Smooth muscle cell (in vitro differentiated cells): ENCODE measurements around the gene KCNJ6. TPM values are rescaled to one million over a fixed set of nuclear protein-coding genes. Genes with fewer than 3 reads are reported as not detected.
"Not testable (repeated sequence)": the region's sequence is repeated elsewhere in the genome, so short reads cannot be mapped to it uniquely, and the experiment has no call there.

Experiments
- DNase-seq: peaks from one replicate; lab custom pipeline; 2025; ENCODE audit not compliant: unreplicated experiment; lab: John Stamatoyannopoulos, UW
- H2AFZ ChIP-seq: fragments of 200-600 bp; sonication (generic); 2 replicates; pipeline ENCODE4 v1.6.0; 2016; ENCODE audit warnings: antibody characterized with exemption, low read depth, mild to moderate bottlenecking
- H3F3A ChIP-seq: fragments of 200-600 bp; sonication (generic); 2 replicates; pipeline ENCODE4 v1.6.0; 2017; ENCODE audit warnings: antibody characterized with exemption, low read depth
- H3K27ac ChIP-seq: fragments of 200-600 bp; sonication (generic); 2 replicates; pipeline ENCODE4 v1.5.1; 2016; ENCODE audit warnings: low read depth, mild to moderate bottlenecking
- H3K27me3 ChIP-seq: fragments of 200-600 bp; sonication (generic); 2 replicates; pipeline ENCODE4 v1.6.1; 2016; ENCODE audit warnings: low read depth, mild to moderate bottlenecking
- H3K36me3 ChIP-seq: fragments of 200-600 bp; sonication (generic); 2 replicates; pipeline ENCODE4 v1.5.1; 2016; ENCODE audit warnings: low read depth
- H3K4me1 ChIP-seq: fragments of 200-600 bp; sonication (generic); 2 replicates; pipeline ENCODE4 v1.5.1; 2016; ENCODE audit warnings: low read depth
- H3K4me2 ChIP-seq: fragments of 200-600 bp; sonication (generic); 2 replicates; pipeline ENCODE4 v1.6.0; 2016; ENCODE audit warnings: mild to moderate bottlenecking
- H3K4me3 ChIP-seq: fragments of 200-600 bp; sonication (generic); 2 replicates; pipeline ENCODE4 v1.5.1; 2016; ENCODE audit warnings: mild to moderate bottlenecking
- H3K79me2 ChIP-seq: fragments of 200-600 bp; sonication (generic); 2 replicates; pipeline ENCODE4 v1.6.0; 2016; ENCODE audit warnings: low read depth, mild to moderate bottlenecking
- H3K9ac ChIP-seq: fragments of 200-600 bp; sonication (generic); 2 replicates; pipeline ENCODE4 v1.6.0; 2016; ENCODE audit warnings: low read depth
- H3K9me3 ChIP-seq: fragments of 200-600 bp; sonication (generic); replicated peaks from 2 replicates; pipeline ENCODE4 v1.5.1; 2016; ENCODE audit warnings: low read depth
- H4K20me1 ChIP-seq: fragments of 200-600 bp; sonication (generic); 2 replicates; pipeline ENCODE4 v1.6.0; 2016; ENCODE audit warnings: low read depth
- WGBS: methylation state at CpG from one replicate; pipeline ENCODE4 v1.1.7; 2016; ENCODE audit warnings: low lambda C conversion rate; 5-methylcytosine and 5-hydroxymethylcytosine counted together
- polyA plus RNA-seq: library from polyadenylated mRNA; unstranded; fragments of >200 nt; fragmentation: Nextera tagmentation; extraction: Ambion mirVana; gene quantifications from 2 replicates; pipeline ENCODE4 v1.2.1, GENCODE V29; 2016
- total RNA-seq: library from RNA; depleted of rRNA; stranded (reverse); fragments of >200 nt; gene quantifications from 2 replicates; pipeline ENCODE4 v1.2.3, GENCODE V29; 2014
- TF ChIP-seq, protein P1 (sequence below): fragments of 200-600 bp; sonication (generic); IDR thresholded peaks from 2 replicates; pipeline ENCODE4 v1.5.1; 2017; ENCODE audit warnings: borderline replicate concordance, mild to moderate bottlenecking, antibody characterized with exemption; ENCODE audit not compliant: insufficient read depth, poor library complexity, severe bottlenecking

The KCNJ6 gene
- total and polyA plus RNA-seq, 2 experiments from 2014 or later, result 0.15 to 0.27 TPM

DNA sequence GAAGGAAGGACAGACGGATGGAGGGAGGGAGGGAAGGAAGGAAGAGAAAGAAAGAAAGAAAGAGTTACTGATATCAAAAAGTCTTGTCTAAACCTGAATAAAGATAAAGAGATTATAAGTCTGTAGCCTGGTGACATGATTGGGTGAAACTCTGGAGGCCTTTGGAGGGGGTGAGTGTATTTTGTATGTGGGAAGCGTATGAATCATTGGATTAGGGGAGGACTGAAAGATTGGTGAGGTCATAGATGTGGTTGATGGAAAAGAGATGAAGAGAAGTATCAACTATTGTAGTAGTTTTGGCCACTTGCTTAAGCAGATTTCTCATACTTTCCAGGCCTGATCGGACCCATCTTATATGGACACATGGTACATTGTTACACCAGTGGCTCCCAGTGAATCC is 11.5 kb upstream of the KCNJ6 start:
- H4K20me1 ChIP-seq, result no peaks in the 10 kb centered on the region
- no peaks in the 10 kb centered on the region for H3K4me1 ChIP-seq
- H3K4me2 ChIP-seq, result no peak overlapping the region
- H2AFZ ChIP-seq, result no peak overlapping the region
- no peaks in the 10 kb centered on the region for H3K36me3 ChIP-seq
- WGBS, result 72% methylated on average over 3 of the region's 3 CpGs
- H3F3A ChIP-seq, result no peaks in the 10 kb centered on the region
- TF ChIP-seq, protein P1, sequence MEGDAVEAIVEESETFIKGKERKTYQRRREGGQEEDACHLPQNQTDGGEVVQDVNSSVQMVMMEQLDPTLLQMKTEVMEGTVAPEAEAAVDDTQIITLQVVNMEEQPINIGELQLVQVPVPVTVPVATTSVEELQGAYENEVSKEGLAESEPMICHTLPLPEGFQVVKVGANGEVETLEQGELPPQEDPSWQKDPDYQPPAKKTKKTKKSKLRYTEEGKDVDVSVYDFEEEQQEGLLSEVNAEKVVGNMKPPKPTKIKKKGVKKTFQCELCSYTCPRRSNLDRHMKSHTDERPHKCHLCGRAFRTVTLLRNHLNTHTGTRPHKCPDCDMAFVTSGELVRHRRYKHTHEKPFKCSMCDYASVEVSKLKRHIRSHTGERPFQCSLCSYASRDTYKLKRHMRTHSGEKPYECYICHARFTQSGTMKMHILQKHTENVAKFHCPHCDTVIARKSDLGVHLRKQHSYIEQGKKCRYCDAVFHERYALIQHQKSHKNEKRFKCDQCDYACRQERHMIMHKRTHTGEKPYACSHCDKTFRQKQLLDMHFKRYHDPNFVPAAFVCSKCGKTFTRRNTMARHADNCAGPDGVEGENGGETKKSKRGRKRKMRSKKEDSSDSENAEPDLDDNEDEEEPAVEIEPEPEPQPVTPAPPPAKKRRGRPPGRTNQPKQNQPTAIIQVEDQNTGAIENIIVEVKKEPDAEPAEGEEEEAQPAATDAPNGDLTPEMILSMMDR, result no peak
- H3K9me3 ChIP-seq, result no peaks in the 10 kb centered on the region
- DNase-seq, result no peak
- H3K9ac ChIP-seq, result no peak overlapping the region
- H3K27me3 ChIP-seq, result no peaks in the 10 kb centered on the region
- H3K4me3 ChIP-seq, result no peak overlapping the region
- H3K79me2 ChIP-seq, result no peaks in the 10 kb centered on the region
- H3K27ac ChIP-seq, result peak overlapping the region; percentile 38

DNA sequence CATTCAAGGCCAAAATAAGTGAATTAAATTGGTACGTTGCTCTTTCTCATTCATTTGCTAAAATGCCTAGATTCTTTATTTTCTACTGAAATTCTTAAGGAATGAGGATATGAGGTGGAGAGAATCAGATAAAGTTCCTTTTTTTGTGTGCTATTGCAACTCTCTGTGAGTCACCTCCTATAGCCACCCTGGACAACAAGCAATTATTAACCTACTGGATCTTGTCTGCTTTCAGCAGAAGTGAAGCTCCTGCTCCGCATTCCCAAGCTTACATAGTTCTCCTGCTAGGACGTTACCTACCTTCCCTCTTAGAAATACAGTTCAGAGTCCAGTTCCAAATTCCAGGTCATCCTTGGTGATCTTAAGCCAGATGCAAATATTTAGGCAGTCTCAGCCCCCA is 4.8 kb upstream of the KCNJ6 start:
- DNase-seq, result no peak
- WGBS, result 68% methylated on average over 3 of the region's 3 CpGs

DNA sequence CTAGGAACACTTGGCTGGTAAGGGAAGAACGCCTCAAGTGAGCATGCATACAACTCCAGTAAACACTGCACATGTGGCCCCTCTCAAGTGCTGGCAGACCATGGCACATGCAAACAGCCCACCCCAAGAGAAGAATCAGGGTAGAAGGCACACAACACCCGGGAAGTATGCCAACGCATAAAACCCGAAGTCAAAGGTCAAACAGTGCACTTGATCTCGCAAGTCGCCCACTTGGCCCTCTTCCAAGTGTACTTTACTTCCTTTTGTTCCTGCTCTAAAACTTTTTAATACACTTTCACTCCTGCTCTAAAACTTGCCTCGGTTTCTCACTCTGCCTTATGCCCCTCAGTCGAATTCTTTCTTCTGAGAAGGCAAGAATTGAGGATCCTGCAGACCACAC is 4.0 kb upstream of the KCNJ6 start:
- DNase-seq, result not testable (repeated sequence)

More for the DNA sequence above, 4.8 kb upstream of the KCNJ6 start:
- no peaks in the 10 kb centered on the region for H3F3A ChIP-seq
- H4K20me1 ChIP-seq, result no peaks in the 10 kb centered on the region
- peaks cover under 1% of the 10 kb centered on the region for H3K4me1 ChIP-seq
- H3K27me3 ChIP-seq, result peaks cover 10% of the 10 kb centered on the region
- no peak overlapping the region for H3K4me3 ChIP-seq
- H3K9me3 ChIP-seq, result no peaks in the 10 kb centered on the region
- H2AFZ ChIP-seq, result no peak overlapping the region
- no peaks in the 10 kb centered on the region for H3K79me2 ChIP-seq
- no peaks in the 10 kb centered on the region for H3K36me3 ChIP-seq
- no peak overlapping the region for H3K27ac ChIP-seq
- H3K4me2 ChIP-seq, result no peak overlapping the region
- no peak overlapping the region for H3K9ac ChIP-seq
- TF ChIP-seq, protein P1, result no peak

DNA sequence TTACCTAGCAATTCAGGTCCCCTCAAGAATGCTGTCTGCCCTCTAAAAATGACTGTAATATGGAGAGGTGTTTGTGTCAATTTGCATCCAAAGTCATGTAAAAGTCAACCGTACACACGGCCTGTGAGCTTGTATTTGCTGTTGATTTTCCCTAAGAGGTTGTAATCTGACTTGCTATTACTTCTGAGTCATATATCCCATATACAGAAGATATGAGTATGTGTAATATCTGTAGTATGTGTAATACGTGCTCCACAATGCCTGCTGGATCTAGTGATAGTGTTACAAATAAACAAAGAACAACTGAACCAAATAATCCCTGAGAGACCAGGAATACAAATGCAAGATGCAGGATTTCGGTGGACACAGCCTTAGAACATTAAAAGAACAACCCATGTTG is 1.4 kb upstream of the KCNJ6 start:
- H3K79me2 ChIP-seq, result no peaks in the 10 kb centered on the region
- H3K9me3 ChIP-seq, result no peaks in the 10 kb centered on the region
- 45% methylated on average over 4 of the region's 4 CpGs for WGBS
- peaks cover 40% of the 10 kb centered on the region for H3K27me3 ChIP-seq
- no peak for DNase-seq
- H3K27ac ChIP-seq, result no peak overlapping the region
- H3K4me1 ChIP-seq, result peaks cover 7% of the 10 kb centered on the region
- peak overlapping the region; percentile 96 for H3K4me2 ChIP-seq
- H3K36me3 ChIP-seq, result no peaks in the 10 kb centered on the region
- TF ChIP-seq, protein P1, result no peak
- no peak overlapping the region for H3K4me3 ChIP-seq
- no peak overlapping the region for H3K9ac ChIP-seq
- H2AFZ ChIP-seq, result no peak overlapping the region
- no peaks in the 10 kb centered on the region for H4K20me1 ChIP-seq
- no peaks in the 10 kb centered on the region for H3F3A ChIP-seq

More for the DNA sequence above, 4.0 kb upstream of the KCNJ6 start:
- peaks cover 18% of the 10 kb centered on the region for H3K27me3 ChIP-seq
- H3F3A ChIP-seq, H3K79me2 ChIP-seq, H4K20me1 ChIP-seq, H2AFZ ChIP-seq, H3K9ac ChIP-seq, H3K4me1 ChIP-seq, H3K36me3 ChIP-seq, H3K4me3 ChIP-seq, H3K9me3 ChIP-seq, H3K27ac ChIP-seq, H3K4me2 ChIP-seq: not testable (repeated sequence)
- 90% methylated on average over 8 of the region's 8 CpGs for WGBS
